GM18867 (cell line): ENCODE measurements around the gene CLCNKA.

ENCODE experiments used
- ATAC-seq: cut with Tn5 transposase; IDR thresholded peaks from one replicate; pipeline ENCODE4 v1.9.1; 2021; ENCODE audit warnings: mild to moderate bottlenecking, moderate library complexity; ENCODE audit not compliant: unreplicated experiment

The CLCNKA gene

DNA sequence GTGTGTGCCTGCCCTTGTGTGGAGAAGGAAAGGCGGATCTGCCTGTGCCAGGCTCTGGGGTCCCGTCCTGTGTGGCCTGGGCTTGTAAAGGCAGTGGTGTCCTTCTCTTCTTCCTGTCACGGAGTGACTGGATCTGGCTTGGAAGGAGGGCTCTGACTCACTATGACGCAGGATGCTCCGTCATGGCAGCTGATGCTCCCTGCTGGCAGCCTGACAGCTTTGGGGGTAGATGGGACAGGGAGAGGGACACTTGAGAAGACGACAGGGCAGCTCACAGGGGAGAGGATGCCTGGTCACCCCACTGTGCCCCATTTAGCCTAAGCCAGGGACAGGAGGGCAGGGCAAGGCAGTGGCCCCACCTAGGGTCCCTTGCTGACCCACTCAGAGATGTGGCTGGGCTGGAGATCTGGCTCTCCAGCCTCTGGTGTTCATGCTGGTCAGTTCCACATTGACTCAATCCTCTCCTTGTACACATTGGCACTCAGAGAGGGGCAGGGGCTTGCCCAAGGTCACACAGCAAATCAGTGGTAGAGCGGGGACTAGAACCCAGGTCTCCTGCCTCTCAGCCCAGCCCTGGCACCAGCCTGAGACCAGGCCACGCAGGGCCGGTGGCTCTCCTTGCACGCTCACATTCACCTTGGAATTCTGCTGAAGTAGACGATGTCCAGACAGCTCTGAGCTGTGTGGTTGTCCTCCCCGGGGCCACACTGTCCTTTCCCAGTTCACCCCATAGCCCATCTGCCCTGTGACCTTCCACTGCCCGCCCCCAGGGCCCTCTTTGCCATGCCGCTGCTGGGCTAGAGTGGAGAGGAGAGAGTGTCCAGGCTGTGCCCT, 54.4 kb downstream of the CLCNKA start:
- no peak for ATAC-seq

GRCh38 chr1:16076865-16077238, 55.0 kb downstream of the CLCNKA start:
- no peak for ATAC-seq

- ATAC-seq: no peak
Observed at GRCh38 chr1:16077406-16078245, 55.8 kb downstream of the CLCNKA start.

DNA sequence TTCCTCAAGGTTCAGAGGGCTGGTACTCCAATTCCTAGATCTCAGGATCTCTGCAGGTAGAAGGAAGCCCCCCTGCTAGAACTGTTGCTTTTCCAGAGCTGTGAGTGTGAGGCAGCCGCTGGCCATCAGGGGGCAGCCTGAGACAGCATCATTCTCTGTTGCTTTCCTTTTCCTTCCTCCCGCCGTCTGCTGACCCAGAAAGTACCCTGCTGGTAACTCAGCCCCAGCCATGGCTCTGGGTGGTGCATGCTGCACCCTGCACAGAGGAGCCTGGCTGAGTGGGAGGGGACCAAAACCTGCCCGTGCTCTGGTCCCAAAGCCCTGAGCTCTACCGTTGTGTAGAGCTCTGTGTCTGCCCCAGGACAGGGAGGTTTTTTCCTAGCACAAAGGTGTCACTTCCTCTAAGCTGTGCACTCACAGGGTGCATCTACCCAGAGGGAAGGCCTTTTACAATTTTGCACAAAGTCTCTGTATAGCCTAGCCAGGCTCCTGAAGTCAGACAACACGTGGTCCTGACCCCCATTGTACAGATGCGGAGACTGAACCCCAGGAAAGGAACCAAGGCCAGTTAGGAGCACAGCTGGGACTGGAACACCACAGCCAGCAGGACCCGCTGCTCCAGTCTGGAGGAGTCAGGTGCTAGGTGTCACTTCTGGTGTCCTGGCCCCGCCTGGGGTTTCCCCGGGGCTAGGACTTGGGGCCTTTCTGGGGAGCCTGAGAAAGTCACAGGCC, 57.3 kb downstream of the CLCNKA start:
- peak; percentile 57 for ATAC-seq

GRCh38 chr1:16080422-16081150, 58.8 kb downstream of the CLCNKA start:
- ATAC-seq: no peak

DNA sequence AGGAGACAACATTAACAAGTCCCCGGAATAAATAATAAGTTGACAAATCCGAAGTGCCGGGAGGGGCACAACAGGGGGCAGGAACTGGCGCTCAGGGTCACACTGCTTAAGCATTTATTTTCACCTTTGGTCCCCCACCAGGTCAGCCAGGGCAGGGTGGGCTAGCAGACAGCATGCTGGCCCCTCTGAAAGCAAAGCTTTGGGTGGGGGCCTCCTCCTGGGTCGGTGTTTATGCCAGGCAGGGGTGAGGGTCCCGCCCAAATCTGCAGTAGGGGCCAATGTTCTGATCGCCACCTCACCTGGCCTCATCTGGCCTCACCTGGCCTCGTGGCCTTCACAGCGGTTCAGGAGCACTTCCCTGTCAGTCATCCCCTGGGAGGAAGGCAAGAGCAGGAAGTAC, 59.8 kb downstream of the CLCNKA start:
- no peak for ATAC-seq

GRCh38 chr1:16082283-16083038, 60.6 kb downstream of the CLCNKA start:
- ATAC-seq: no peak

GRCh38 chr1:16083486-16083885, 61.6 kb downstream of the CLCNKA start:
- ATAC-seq: no peak
